HG02571 (cell line): Measurements from ENCODE around the gene CD28.
A peak's percentile ranks its signal among the peaks of the same experiment; 100 is the strongest.

Experiments
- ATAC-seq: cut with Tn5 transposase; IDR thresholded peaks from one replicate; pipeline ENCODE4 v1.9.1; 2021; ENCODE audit warnings: mild to moderate bottlenecking, moderate library complexity; ENCODE audit not compliant: unreplicated experiment

CD28 gene

DNA sequence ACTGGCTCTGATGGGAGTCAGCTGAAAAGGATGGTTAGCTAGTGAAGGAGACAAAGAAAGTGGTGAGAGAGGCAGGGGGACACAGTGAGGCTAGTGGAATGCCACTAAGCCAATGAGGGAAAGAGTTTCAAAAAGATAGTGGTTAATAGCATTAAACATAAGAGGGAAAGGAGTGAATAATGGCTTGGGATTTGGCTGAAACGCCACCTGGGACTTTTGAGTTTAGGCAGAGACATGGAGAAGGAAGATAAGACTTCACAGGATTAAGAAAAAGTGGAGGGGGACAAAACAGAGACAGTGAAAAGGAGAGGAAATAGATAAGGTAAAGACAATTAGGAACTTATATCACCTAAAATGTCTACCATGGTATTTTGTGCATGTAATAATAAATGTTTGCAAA lies 6.9 kb downstream of the CD28 start:
- ATAC-seq: no peak

DNA sequence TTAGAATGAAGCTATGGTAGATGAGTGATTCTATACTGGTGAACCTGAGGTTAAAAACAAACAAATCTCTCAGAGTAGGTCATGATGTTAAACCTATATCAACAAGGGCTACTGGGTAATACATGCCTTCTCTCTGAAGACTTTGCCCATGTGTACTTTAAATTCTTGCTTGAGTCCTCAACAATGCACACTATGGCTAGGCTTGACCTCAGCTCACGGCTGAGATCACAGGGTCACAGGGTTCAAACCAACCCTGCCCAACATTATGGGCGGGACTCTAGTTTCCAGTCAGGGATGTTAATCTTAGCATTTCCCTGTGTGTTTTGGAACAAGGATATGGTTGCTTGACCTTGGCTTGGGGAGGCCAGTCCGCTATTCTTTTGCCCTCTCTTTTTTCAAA lies 7.7 kb downstream of the CD28 start:
- ATAC-seq: no peak

DNA sequence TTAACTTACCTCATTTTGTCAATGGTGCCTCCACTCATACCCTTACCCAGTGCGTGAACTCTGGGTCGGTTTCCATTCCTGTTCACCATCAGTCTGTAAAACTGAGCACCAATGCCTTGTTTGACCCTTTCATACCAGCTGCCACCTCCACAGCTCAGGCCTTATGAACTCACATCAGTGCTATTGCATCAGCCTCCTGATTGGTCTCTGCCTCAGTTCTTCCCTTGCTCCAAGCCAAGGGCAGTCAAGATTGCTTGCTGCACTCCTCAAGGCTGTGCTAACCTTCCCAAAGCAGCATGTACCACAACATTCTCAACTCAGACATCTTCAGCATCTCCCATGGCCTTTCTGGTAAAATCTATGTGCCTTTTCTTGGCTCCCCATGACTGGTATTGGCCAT lies 9.3 kb downstream of the CD28 start:
- ATAC-seq: no peak

DNA sequence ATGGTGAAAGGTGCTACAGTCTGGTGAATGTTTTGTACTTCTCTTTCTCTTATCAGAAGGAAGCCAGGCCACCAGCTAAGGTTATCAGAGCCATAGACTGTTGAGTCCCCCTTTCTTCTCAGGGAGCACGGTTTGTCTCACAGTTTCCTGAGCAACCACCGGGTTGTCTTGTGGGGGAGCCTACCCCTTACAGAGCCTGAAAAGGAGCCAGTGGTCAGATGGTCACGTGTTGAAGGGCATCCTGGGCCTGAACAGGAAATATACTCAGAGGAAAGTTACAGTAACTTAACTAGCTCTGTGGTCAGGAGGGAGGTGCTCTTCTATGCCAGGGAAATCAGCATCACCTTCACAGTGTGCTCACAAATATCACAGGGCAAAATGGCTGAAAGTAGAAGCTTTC lies 11.6 kb downstream of the CD28 start:
- peak; percentile 84 for ATAC-seq

DNA sequence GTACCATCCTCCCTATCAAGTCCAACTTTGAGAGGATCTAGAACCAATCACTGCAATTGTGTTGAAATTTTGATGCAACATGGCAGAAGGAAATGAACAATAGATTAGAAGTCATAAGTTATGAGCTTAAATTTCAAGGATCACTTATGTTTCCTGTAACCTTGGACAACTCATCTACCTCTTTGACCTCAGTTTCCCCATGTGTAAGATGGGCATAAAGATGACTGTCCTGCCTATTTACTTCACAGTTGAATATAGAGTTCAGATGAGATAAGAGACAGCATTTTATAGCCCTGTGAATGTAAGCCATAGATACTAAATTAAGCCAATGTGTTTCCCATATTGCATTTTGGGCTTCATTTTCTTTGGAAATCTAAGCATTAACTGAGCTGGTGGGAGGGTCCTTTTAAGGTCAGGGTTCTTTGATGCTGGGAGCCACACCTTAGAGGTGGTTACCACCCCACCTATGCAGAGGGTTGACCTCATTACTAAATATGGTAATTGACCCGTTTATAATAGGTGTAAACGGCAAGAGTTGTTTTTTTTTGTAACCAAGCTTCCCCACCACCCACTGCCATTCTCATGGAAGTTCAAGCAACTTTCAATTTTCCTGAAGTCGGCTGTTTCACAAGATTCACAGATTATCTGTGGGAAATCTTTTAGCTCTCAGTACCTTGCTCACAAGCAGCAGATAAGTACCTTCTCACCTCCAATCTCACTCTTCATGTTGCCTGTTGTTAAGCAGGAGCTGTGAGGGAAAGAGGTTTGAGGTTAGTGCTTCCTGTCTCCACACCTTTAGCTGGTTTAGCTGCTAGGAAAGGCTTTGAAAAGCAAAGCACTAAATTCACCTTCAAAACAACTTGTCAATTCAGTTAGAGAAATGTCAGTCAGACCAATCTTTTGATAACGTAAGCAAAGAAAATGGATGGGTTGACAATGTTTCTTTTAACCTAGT lies 13.3 kb downstream of the CD28 start:
- no peak for ATAC-seq

DNA sequence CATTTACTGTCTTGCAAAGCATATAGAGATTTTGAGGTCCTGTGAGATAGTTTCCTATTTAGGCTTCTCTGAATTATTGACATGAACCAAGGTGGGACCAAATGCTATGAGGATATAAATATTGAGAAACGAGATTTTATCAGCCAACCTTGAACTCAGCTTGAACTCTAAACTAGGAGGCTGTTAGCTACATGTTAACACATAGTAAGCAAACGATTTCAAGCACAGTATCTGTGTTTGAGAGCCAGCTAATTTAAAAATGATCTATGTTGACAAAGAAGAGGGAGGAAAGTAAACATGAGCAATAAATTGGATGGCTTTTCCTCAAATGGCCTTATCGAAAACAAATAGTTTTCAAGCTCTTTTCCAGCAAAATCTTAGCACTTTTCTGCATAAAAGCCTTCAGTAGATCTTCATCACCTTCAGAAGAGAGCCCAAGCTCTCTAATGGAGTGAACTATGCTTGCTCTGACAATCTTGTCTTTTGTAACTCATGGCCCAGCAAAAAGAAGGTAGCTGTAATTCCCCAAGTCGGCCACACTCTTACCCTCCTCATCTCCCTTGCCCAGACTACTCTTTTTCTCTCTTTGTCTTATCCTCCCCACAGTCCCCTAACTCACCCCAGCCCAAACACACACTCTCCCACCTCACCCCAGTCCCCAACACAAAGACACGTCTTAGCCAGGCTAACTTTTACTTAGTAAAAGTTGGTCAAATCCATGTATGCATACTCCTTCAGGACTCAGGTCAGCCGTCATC lies 14.7 kb downstream of the CD28 start:
- no peak for ATAC-seq

DNA sequence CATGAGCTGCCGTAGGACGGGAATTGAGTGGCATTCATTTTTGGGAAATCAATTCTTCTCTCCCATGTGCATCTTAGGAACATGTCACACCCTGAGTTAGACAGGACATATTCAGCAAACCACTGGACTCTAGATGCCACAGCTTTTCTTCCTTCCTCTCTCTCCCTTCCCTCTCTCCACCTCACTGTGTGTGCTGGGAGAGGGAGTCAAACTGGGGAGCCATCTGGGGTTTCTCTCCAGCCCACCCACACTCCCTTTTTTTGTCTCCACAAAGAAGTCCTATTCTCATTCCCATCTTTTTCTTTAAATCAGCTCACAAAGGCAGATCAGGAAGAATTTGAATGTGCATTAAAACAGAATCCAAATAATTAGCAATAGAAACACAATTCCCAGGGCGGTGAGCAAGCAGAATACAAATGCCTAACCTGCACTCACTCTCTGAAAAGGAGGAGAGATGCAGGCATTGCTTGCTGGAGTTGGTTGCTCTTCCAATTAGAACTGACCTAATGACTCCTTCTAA lies 15.4 kb downstream of the CD28 start:
- ATAC-seq: no peak

DNA sequence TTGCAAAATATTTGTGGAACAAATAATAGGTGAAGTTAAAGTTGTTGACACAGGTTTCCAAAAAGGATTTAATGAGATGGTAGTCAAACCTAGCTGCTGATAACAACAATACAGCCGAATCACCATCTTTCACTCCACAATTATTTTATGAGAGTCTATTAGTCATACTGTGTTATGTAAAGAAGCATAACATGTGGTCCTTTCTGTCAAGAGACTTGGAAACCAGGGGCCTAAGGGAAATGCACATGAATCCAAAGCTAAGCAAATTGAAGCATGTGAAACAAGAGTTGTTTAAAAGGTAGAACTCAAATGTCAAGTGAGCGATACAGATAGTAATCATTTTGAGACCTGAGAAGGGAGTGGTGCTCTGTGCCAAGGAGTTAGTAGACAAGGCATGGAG lies 16.0 kb downstream of the CD28 start:
- ATAC-seq: no peak

DNA sequence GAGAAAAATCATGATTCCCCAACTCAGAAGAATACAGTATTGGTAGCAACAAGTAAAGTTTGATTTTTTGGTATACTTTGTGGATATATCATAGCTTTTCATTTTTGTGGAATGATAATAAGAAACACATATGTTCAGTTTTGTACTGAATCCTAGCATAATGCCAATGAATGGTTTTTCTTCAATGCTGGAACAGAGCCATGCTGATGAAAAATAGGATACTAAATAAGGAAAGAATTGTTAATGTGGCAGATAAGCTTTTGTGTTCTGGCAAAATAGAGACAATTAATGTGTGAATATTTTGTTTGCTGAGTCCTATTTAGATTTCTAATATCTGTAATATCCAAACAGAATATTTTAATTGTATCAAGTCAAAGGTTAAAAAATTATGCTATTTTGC lies 21.9 kb downstream of the CD28 start:
- no peak for ATAC-seq

DNA sequence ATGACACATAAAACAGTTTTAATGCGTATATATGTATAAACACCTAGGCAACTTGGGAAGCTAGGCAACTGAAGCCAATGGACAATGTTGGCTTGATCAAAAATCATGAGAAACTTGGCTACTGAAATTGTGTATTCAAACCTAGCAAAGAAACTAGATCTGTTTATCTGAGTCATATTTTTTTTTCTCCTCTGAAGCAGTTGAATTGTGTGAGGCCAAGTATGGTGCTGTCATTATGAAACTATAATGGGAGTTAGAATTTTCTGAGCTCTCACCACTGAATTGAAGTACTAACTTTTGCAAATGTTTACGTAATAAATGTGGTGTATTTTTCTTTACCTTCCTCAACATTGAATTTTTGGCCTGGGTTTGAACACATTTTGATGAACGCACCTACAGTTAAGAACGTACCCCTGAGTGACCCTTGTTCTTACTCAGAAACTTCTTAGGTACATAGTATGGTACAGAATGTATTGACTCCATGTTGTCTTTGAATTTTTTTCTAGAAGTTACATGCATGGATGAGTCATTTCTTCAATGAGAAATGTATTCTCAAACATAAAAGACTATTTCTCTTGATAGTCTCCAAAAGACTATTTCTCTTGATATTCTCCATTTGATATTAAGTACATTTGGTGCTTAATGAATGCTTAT lies 23.8 kb downstream of the CD28 start:
- no peak for ATAC-seq

DNA sequence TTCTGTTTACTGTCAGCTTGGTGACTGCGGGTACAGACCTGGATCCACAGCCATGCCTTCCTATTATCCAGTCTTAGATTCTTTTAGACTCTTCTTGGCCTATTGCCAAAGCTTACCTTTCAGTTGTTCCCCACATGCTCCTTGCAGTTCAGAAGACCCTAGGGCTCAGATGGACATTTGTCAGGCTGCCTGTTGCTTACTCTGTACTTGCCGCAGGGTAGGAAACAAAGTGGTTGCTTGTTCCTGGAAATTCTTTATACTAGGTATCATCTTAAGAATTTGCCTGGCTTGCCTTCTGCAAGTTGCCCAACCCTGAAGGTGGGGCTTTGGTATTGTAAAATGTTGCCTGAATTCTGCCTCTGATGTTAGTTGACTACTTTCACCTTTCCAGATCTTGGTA lies 24.4 kb downstream of the CD28 start:
- ATAC-seq: no peak

DNA sequence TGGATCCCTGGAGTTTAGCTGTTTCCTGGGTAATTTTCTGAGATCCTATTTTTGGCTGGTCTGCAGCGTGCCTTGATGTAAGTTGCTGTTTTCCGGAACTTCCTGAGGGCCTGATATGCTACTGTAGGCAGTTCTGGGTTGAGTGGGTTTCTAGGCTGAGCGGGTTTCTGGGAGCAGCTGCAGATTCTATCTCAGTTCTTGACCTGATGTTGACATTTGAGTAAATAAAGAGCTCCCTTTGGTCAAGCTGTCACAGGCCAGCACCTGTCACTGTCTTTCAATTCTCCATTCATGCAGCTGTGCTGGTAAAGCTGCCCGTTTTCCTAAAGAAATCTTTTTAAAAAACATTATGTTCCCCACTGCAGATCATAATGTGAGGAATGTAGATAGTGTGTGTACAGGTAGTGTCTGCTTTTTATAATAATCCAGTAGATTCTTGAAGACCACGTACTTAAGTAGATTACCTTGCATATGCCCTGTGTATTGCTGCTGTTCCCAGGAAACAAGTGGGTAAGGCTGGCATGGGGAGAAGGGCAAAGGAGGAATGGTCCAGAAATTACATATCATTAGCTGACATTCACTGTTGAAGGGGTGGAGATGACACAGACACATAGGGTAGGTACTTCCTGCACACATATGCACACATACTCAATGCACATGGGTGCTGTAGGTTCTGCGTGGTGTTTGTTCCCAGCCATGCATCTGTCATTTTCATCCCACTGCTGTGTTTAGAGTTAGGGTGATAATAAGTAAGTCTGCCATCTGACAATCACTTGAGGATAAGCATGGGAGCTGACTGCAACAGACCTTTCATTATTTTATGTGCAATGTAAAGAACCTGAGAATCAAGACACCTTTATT lies 25.9 kb downstream of the CD28 start:
- no peak for ATAC-seq

DNA sequence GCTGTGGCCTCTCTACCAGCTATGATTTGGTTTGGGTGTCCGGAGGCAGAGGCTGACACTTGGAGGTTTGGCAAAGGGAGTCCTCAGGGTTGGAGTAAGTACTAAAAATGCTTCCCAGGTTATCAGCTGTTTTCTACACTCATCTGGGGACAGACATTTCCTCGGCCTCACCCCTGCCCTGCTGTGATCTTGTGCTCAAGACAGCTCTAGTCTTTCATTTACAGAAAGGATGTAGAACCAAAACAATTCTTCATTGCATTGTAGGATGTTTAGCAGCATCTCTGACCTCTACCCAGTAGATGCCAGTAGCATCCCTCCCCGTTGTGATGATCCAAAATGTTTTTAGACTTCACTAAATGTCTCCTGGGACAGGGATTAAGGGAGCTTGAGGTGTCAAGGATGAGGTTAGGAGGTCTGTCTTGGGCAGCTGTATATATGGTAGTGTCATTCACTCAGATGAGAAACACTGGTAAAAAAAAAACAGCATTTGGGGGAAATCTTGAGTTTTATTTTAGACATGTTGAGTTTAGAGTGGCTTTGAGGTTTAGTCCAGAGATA lies 26.6 kb downstream of the CD28 start:
- no peak for ATAC-seq

DNA sequence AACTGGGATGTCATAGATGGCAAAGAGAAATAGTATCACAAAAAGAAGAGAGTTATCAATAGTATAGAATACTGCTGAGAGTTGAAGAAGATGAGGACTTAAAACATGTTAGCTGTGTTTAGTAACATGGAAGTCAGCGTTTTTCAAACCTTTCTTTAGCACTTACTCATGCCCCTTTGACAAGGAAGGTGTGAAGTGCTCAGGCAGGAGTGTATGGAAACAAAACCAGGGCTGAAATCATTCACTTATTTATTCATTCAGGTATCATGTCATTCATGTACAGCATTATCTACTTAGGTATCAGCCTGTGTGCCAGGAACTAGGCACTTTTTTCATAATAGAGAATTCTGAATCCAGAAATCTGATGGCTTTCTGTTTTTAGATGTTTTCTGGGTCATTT lies 27.2 kb downstream of the CD28 start:
- no peak for ATAC-seq

DNA sequence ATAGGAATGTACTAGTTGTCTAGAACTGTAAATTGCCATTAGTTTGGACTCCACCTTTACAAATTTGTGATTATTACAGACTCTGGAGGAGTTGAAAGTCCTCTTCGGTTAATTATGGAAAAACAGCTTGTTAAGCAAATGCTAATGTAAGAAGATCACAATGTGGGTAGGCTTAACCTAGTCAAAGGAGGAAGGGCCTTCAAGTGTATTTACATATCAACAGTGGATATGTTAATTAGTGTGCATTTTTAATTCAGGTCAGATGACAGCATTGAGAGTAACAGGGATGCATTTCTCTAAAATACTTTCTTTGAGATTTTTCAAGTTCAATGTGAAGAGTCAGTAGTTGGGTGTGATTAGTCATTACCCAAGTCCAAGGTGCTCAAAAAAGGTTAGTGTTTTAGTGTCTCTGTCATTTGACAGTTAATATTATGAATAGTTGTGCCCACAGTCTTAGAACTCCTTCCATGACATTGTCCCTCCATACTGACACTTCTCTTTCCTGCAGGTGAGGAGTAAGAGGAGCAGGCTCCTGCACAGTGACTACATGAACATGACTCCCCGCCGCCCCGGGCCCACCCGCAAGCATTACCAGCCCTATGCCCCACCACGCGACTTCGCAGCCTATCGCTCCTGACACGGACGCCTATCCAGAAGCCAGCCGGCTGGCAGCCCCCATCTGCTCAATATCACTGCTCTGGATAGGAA lies 28.0 kb downstream of the CD28 start:
- ATAC-seq: no peak

DNA sequence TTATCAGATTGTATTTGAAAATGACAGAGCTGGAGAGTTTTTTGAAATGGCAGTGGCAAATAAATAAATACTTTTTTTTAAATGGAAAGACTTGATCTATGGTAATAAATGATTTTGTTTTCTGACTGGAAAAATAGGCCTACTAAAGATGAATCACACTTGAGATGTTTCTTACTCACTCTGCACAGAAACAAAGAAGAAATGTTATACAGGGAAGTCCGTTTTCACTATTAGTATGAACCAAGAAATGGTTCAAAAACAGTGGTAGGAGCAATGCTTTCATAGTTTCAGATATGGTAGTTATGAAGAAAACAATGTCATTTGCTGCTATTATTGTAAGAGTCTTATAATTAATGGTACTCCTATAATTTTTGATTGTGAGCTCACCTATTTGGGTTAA lies 30.9 kb downstream of the CD28 start:
- no peak for ATAC-seq

DNA sequence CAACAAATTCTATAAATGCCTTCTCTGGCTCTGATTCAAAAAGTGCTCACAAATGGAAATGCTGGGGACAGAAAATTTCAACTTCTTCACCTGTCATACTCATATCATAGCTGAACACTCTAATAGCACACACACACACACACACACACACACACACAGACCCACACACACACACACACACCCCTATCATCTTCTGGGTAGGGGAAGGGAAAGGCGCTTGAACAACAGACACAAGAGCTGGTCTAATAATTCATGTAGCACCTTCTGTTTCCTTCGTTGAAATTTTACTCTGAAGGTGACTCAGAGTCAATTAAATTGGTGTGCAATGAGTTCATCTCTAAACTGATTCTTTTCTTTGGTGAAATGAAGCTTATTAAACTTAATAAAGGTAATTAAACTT lies 32.9 kb downstream of the CD28 start:
- ATAC-seq: no peak

DNA sequence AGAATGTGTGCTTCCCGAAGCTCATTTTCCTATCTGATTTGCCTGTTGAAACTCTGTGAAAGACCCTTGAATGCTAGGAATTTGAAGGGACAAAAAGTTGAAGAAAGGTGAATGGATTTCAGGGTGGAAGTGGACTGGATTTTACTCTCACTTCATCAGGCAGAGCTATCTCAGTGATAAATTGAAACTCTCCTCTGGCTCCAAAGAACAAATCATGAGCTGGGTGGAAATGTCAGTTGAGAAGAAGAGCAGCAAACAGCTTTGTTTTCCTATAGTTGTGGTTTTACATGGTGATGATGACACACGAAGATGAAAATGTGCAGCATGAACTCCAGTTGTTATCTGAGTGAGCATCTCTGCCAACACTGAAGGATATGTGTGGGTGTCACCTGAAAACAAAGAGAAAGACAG lies 34.4 kb downstream of the CD28 start:
- no peak for ATAC-seq

DNA sequence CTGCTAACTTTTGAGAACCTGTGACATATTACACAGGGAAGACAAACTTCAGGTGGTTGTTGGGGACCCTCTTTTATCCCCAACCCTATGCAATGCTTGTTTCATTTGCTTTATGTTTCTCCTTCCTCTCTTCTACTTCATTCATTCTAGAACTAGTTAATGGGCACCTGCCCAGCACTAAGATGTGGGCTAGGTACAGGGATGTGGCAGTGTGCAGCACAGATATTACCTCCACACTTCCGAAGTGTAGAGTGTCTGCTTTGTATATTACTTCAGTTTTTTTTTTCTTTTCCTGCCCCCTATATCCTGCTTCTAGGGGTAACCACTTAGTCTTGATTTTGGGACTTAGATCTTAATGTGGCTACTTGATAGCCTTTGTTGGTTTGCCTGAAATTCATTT lies 35.1 kb downstream of the CD28 start:
- no peak for ATAC-seq
